Measurements from ENCODE around the gene C1QTNF8.

C1QTNF8 gene

GRCh38 chr16:1071561-1072225, 24.4 kb downstream of the C1QTNF8 start:
- Mint-ChIP-seq H3K27ac (ENCODE audit: low read depth) (no peak overlapping the region), H3K27me3 (peaks cover 25% of the 10 kb centered on the region)
- no peak for ATAC-seq (replicated peaks; ENCODE audit: extremely low read depth, poor library complexity, severe bottlenecking)

GRCh38 chr16:1070864-1071408, 25.1 kb downstream of the C1QTNF8 start:
- Mint-ChIP-seq H3K27me3 (peaks cover 18% of the 10 kb centered on the region), H3K4me3 (no peak overlapping the region), H3K27ac (ENCODE audit: low read depth) (no peak overlapping the region), H3K36me3 (ENCODE audit: insufficient read depth) (peaks cover 5% of the 10 kb centered on the region), H3K4me1 (peaks cover 5% of the 10 kb centered on the region), H3K9me3 (no peaks in the 10 kb centered on the region)
- DNase-seq (ENCODE audit: low spot score in 2 of 2), result no peak
- ATAC-seq (replicated peaks; ENCODE audit: extremely low read depth, poor library complexity, severe bottlenecking), result no peak

More at GRCh38 chr16:1071561-1072225, 24.4 kb downstream of the C1QTNF8 start:
- Mint-ChIP-seq H3K4me3 (no peak overlapping the region), H3K4me1 (peaks cover 5% of the 10 kb centered on the region), H3K9me3 (no peaks in the 10 kb centered on the region), H3K36me3 (ENCODE audit: insufficient read depth) (peaks cover 5% of the 10 kb centered on the region)
- DNase-seq (ENCODE audit: low spot score in 2 of 2), result no peak

- no peaks in the 10 kb centered on the region for H3K9me3 Mint-ChIP-seq
- H3K4me1 Mint-ChIP-seq, result peaks cover 5% of the 10 kb centered on the region
- H3K36me3 Mint-ChIP-seq (ENCODE audit: insufficient read depth), result peaks cover 5% of the 10 kb centered on the region
- no peak overlapping the region for H3K27ac Mint-ChIP-seq (ENCODE audit: low read depth)
- no peak for ATAC-seq (replicated peaks; ENCODE audit: extremely low read depth, poor library complexity, severe bottlenecking)
- H3K4me3 Mint-ChIP-seq, result no peak overlapping the region
- no peak for DNase-seq (ENCODE audit: low spot score in 2 of 2)
- peaks cover 23% of the 10 kb centered on the region for H3K27me3 Mint-ChIP-seq
These were observed 25.8 kb downstream of the C1QTNF8 start for GRCh38 chr16:1070084-1070863.

- no peak overlapping the region for H3K4me3 Mint-ChIP-seq
- H3K36me3 Mint-ChIP-seq (ENCODE audit: insufficient read depth), result peaks cover 5% of the 10 kb centered on the region
- no peak overlapping the region for H3K27ac Mint-ChIP-seq (ENCODE audit: low read depth)
- DNase-seq (ENCODE audit: low spot score in 2 of 2) (no peak), ATAC-seq (replicated peaks; ENCODE audit: extremely low read depth, poor library complexity, severe bottlenecking) (no peak)
- no peaks in the 10 kb centered on the region for H3K9me3 Mint-ChIP-seq
- H3K4me1 Mint-ChIP-seq, result peaks cover 5% of the 10 kb centered on the region
- H3K27me3 Mint-ChIP-seq, result peaks cover 34% of the 10 kb centered on the region
These were observed 26.9 kb downstream of the C1QTNF8 start for GRCh38 chr16:1069154-1069553.

GRCh38 chr16:1068451-1068850, 27.6 kb downstream of the C1QTNF8 start:
- Mint-ChIP-seq H3K4me3 (no peak overlapping the region), H3K4me1 (peaks cover 5% of the 10 kb centered on the region), H3K27ac (ENCODE audit: low read depth) (no peak overlapping the region), H3K36me3 (ENCODE audit: insufficient read depth) (peaks cover 5% of the 10 kb centered on the region), H3K27me3 (peaks cover 42% of the 10 kb centered on the region), H3K9me3 (no peaks in the 10 kb centered on the region)
- DNase-seq (ENCODE audit: low spot score in 2 of 2), result no peak
- ATAC-seq (replicated peaks; ENCODE audit: extremely low read depth, poor library complexity, severe bottlenecking), result no peak

GRCh38 chr16:1067629-1068028, 28.4 kb downstream of the C1QTNF8 start:
- Mint-ChIP-seq H3K27me3 (peaks cover 43% of the 10 kb centered on the region), H3K36me3 (ENCODE audit: insufficient read depth) (peaks cover 5% of the 10 kb centered on the region), H3K27ac (ENCODE audit: low read depth) (peak overlapping the region; percentile 89), H3K4me3 (peak overlapping the region; percentile 24), H3K9me3 (no peaks in the 10 kb centered on the region), H3K4me1 (peaks cover 5% of the 10 kb centered on the region)
- DNase-seq (ENCODE audit: low spot score in 2 of 2) (no peak), ATAC-seq (replicated peaks; ENCODE audit: extremely low read depth, poor library complexity, severe bottlenecking) (no peak)

- H3K4me3 Mint-ChIP-seq, result no peak overlapping the region
- ATAC-seq (replicated peaks; ENCODE audit: extremely low read depth, poor library complexity, severe bottlenecking) (no peak), DNase-seq (ENCODE audit: low spot score in 2 of 2) (no peak)
- peaks cover 5% of the 10 kb centered on the region for H3K36me3 Mint-ChIP-seq (ENCODE audit: insufficient read depth)
- peaks cover 43% of the 10 kb centered on the region for H3K27me3 Mint-ChIP-seq
- H3K9me3 Mint-ChIP-seq, result no peaks in the 10 kb centered on the region
- H3K27ac Mint-ChIP-seq (ENCODE audit: low read depth), result peak overlapping the region; percentile 89
- peaks cover 5% of the 10 kb centered on the region for H3K4me1 Mint-ChIP-seq
These were observed 29.4 kb downstream of the C1QTNF8 start for GRCh38 chr16:1066584-1067172.

GRCh38 chr16:1065469-1066128, 30.4 kb downstream of the C1QTNF8 start:
- no peak overlapping the region for H3K27ac Mint-ChIP-seq (ENCODE audit: low read depth)
- no peak for ATAC-seq (replicated peaks; ENCODE audit: extremely low read depth, poor library complexity, severe bottlenecking)
- H3K27me3 Mint-ChIP-seq, result peaks cover 43% of the 10 kb centered on the region
- peaks cover 5% of the 10 kb centered on the region for H3K4me1 Mint-ChIP-seq
- H3K4me3 Mint-ChIP-seq, result no peak overlapping the region
- no peak for DNase-seq (ENCODE audit: low spot score in 2 of 2)
- H3K36me3 Mint-ChIP-seq (ENCODE audit: insufficient read depth), result peaks cover 5% of the 10 kb centered on the region
- H3K9me3 Mint-ChIP-seq, result no peaks in the 10 kb centered on the region

- Mint-ChIP-seq H3K36me3 (ENCODE audit: insufficient read depth) (peaks cover 7% of the 10 kb centered on the region), H3K27me3 (peaks cover 34% of the 10 kb centered on the region), H3K4me3 (no peak overlapping the region), H3K4me1 (peaks cover 5% of the 10 kb centered on the region), H3K9me3 (no peaks in the 10 kb centered on the region), H3K27ac (ENCODE audit: low read depth) (no peak overlapping the region)
- no peak for DNase-seq (ENCODE audit: low spot score in 2 of 2)
- no peak for ATAC-seq (replicated peaks; ENCODE audit: extremely low read depth, poor library complexity, severe bottlenecking)
These were observed 32.3 kb downstream of the C1QTNF8 start for GRCh38 chr16:1063728-1064127.

- Mint-ChIP-seq H3K4me3 (no peak overlapping the region), H3K36me3 (ENCODE audit: insufficient read depth) (peaks cover 7% of the 10 kb centered on the region), H3K4me1 (peaks cover 5% of the 10 kb centered on the region), H3K27me3 (peaks cover 33% of the 10 kb centered on the region), H3K27ac (ENCODE audit: low read depth) (no peak overlapping the region), H3K9me3 (no peaks in the 10 kb centered on the region)
- no peak for DNase-seq (ENCODE audit: low spot score in 2 of 2)
- no peak for ATAC-seq (replicated peaks; ENCODE audit: extremely low read depth, poor library complexity, severe bottlenecking)
These were observed 33.1 kb downstream of the C1QTNF8 start for GRCh38 chr16:1062895-1063294.

GRCh38 chr16:1061769-1062505, 34.1 kb downstream of the C1QTNF8 start:
- no peak overlapping the region for H3K27ac Mint-ChIP-seq (ENCODE audit: low read depth)
- H3K9me3 Mint-ChIP-seq, result no peaks in the 10 kb centered on the region
- no peaks in the 10 kb centered on the region for H3K4me1 Mint-ChIP-seq
- H3K4me3 Mint-ChIP-seq, result no peak overlapping the region
- peaks cover 25% of the 10 kb centered on the region for H3K27me3 Mint-ChIP-seq
- peaks cover 2% of the 10 kb centered on the region for H3K36me3 Mint-ChIP-seq (ENCODE audit: insufficient read depth)
- ATAC-seq (replicated peaks; ENCODE audit: extremely low read depth, poor library complexity, severe bottlenecking) (no peak), DNase-seq (ENCODE audit: low spot score in 2 of 2) (no peak)
